HEK293T (cell line): ENCODE measurements around the gene MYLK2.

Source experiments
- CTCF ChIA-PET: fragments of 350-600 bp; formaldehyde crosslinking; extraction: SDS; loops from one replicate; lab custom pipeline; 2021; ENCODE audit warnings: antibody characterized with exemption, inconsistent platforms; lab: Yijun Ruan, JAX
- POLR2A ChIA-PET: fragments of 350-600 bp; formaldehyde crosslinking; extraction: SDS; loops from one replicate; lab custom pipeline; 2020; ENCODE audit warnings: antibody characterized with exemption, inconsistent platforms; lab: Yijun Ruan, JAX
- DNase-seq: peaks from one replicate; pipeline ENCODE4 v3.0.0; 2012; ENCODE audit warnings: mixed read lengths; ENCODE audit errors: extremely low spot score
- ARNT ChIP-seq: fragments of 450-650 bp; IDR thresholded peaks from 2 replicates; pipeline ENCODE4 v1.6.1; 2017; ENCODE audit warnings: mild to moderate bottlenecking
- BHLHE40 ChIP-seq: fragments of 450-650 bp; IDR thresholded peaks from 2 replicates; pipeline ENCODE4 v1.6.1; 2016; ENCODE audit warnings: mild to moderate bottlenecking, moderate library complexity, borderline replicate concordance
- CTBP1 ChIP-seq: fragments of 450-650 bp; IDR thresholded peaks from 2 replicates; pipeline ENCODE4 v1.6.1; 2016; ENCODE audit warnings: borderline replicate concordance
- ELF4 ChIP-seq: fragments of 450-650 bp; IDR thresholded peaks from 2 replicates; pipeline ENCODE4 v1.6.1; 2017; ENCODE audit warnings: antibody characterized with exemption
- FOXA1 ChIP-seq: fragments of 450-650 bp; IDR thresholded peaks from 2 replicates; pipeline ENCODE4 v1.6.1; 2016; ENCODE audit warnings: mild to moderate bottlenecking
- FOXK2 ChIP-seq: fragments of 450-650 bp; IDR thresholded peaks from 2 replicates; pipeline ENCODE4 v1.6.1; 2016; ENCODE audit warnings: mild to moderate bottlenecking
- FOXM1 ChIP-seq: fragments of 450-650 bp; IDR thresholded peaks from 2 replicates; pipeline ENCODE4 v1.6.1; 2017; ENCODE audit warnings: mild to moderate bottlenecking, borderline replicate concordance
- HDGF ChIP-seq: fragments of 450-650 bp; IDR thresholded peaks from 2 replicates; pipeline ENCODE4 v1.6.1; 2017; ENCODE audit warnings: antibody characterized with exemption, borderline replicate concordance
- L3MBTL2 ChIP-seq: fragments of 450-650 bp; conservative IDR thresholded peaks from 2 replicates; pipeline ENCODE4 v1.6.1; 2016; ENCODE audit warnings: mild to moderate bottlenecking
- LEF1 ChIP-seq: fragments of 450-650 bp; IDR thresholded peaks from 2 replicates; pipeline ENCODE4 v1.6.1; 2017; ENCODE audit warnings: mild to moderate bottlenecking, borderline replicate concordance
- NFRKB ChIP-seq: fragments of 450-650 bp; IDR thresholded peaks from 2 replicates; pipeline ENCODE4 v1.6.1; 2016; ENCODE audit warnings: mild to moderate bottlenecking, moderate library complexity
- PKNOX1 ChIP-seq: fragments of 450-650 bp; IDR thresholded peaks from 2 replicates; pipeline ENCODE4 v1.6.1; 2016
- SP1 ChIP-seq: fragments of 450-650 bp; IDR thresholded peaks from 2 replicates; pipeline ENCODE4 v1.6.1; 2017
- SUZ12 ChIP-seq: fragments of 450-650 bp; IDR thresholded peaks from 2 replicates; pipeline ENCODE4 v1.6.1; 2016; ENCODE audit warnings: mild to moderate bottlenecking
- TARDBP ChIP-seq: fragments of 450-650 bp; IDR thresholded peaks from 2 replicates; pipeline ENCODE4 v1.6.1; 2016
- ZNF384 ChIP-seq: fragments of 450-650 bp; IDR thresholded peaks from 2 replicates; pipeline ENCODE4 v1.6.1; 2016

Gene MYLK2

GRCh38 chr20:31849306-31849930 is 30.3 kb downstream of the MYLK2 start:
- no peak for TF ChIP-seq SUZ12
- TF ChIP-seq FOXM1: no peak
- TF ChIP-seq TARDBP: no peak
- CTCF ChIA-PET: interaction anchor here (1.4 kb wide), 1 partner anchor 108 kb away, joined by 3 read pairs; no protein-coding TSS in a partner anchor
- POLR2A ChIA-PET: interaction anchor here (1.0 kb wide), 1 partner anchor 102 kb away, joined by 3 read pairs; the partner anchor contains the start of gene PDRG1
- no peak for DNase-seq

GRCh38 chr20:31851240-31851955 is 32.2 kb downstream of the MYLK2 start:
- no peak for DNase-seq
- CTCF ChIA-PET: interaction anchor here (0.8 to 3.3 kb wide), 6 partner anchors 101 to 240 kb away, joined by 3 to 22 read pairs (median 5); partner anchors contain the start of gene PDRG1
- POLR2A ChIA-PET: interaction anchor here (1.1 kb wide), 1 partner anchor 13 kb away, joined by 3 read pairs; no protein-coding TSS in a partner anchor
- TF ChIP-seq FOXA1 (no peak), ARNT (no peak), HDGF (no peak), CTBP1 (no peak)

GRCh38 chr20:31853481-31853880 is 34.3 kb downstream of the MYLK2 start:
- no peak for DNase-seq
- POLR2A ChIA-PET: interaction anchor here (1.3 kb wide), 1 partner anchor 98 kb away, joined by 10 read pairs; the partner anchor contains the start of gene PDRG1
- no peak for TF ChIP-seq PKNOX1
- no peak for TF ChIP-seq CTBP1
- TF ChIP-seq BHLHE40: no peak
- no peak for TF ChIP-seq L3MBTL2
- no peak for TF ChIP-seq ARNT
- no peak for TF ChIP-seq FOXK2
- no peak for TF ChIP-seq LEF1
- no peak for TF ChIP-seq ELF4
- no peak for TF ChIP-seq TARDBP
- no peak for TF ChIP-seq FOXM1
- TF ChIP-seq FOXA1: no peak
- no peak for TF ChIP-seq SUZ12
- TF ChIP-seq HDGF: no peak
- TF ChIP-seq SP1: no peak
- TF ChIP-seq ZNF384: no peak
- TF ChIP-seq NFRKB: no peak
- CTCF ChIA-PET: interaction anchor here (0.9 to 3.3 kb wide), 7 partner anchors 30 to 176 kb away, joined by 3 to 22 read pairs (median 6); partner anchors contain the start of gene PDRG1

- ChIA-PET POLR2A (no interaction called here), CTCF (interaction anchor here (1.1 to 1.7 kb wide), 3 partner anchors 10 to 133 kb away, joined by 4 to 5 read pairs (median 5); partner anchors contain the start of gene PDRG1)
- DNase-seq: no peak
- no peak for TF ChIP-seq SP1
Measured at GRCh38 chr20:31856516-31856915, 37.4 kb downstream of the MYLK2 start.

GRCh38 chr20:31857861-31858759 is 39.0 kb downstream of the MYLK2 start:
- POLR2A ChIA-PET: no interaction called here
- CTCF ChIA-PET: no interaction called here
- TF ChIP-seq HDGF: no peak
- no peak for TF ChIP-seq ZNF384
- no peak for TF ChIP-seq LEF1
- TF ChIP-seq TARDBP: no peak
- no peak for TF ChIP-seq CTBP1
- TF ChIP-seq SP1: no peak
- TF ChIP-seq ELF4: no peak
- no peak for TF ChIP-seq L3MBTL2
- TF ChIP-seq NFRKB: no peak
- TF ChIP-seq FOXA1: no peak
- no peak for TF ChIP-seq FOXM1
- no peak for TF ChIP-seq PKNOX1
- no peak for DNase-seq

- POLR2A ChIA-PET: no interaction called here
- TF ChIP-seq TARDBP: no peak
- TF ChIP-seq LEF1: no peak
- no peak for TF ChIP-seq HDGF
- no peak for TF ChIP-seq SP1
- TF ChIP-seq PKNOX1: no peak
- TF ChIP-seq SUZ12: no peak
- TF ChIP-seq ELF4: no peak
- no peak for TF ChIP-seq FOXK2
- no peak for TF ChIP-seq FOXA1
- no peak for TF ChIP-seq FOXM1
- no peak for TF ChIP-seq CTBP1
- TF ChIP-seq ZNF384: no peak
- no peak for TF ChIP-seq NFRKB
- TF ChIP-seq BHLHE40: no peak
- no peak for TF ChIP-seq L3MBTL2
- no peak for TF ChIP-seq ARNT
- CTCF ChIA-PET: no interaction called here
- no peak for DNase-seq
Measured at GRCh38 chr20:31858760-31859083, 39.6 kb downstream of the MYLK2 start.
